Measurements from ENCODE around the gene RIN1. TPM values are rescaled to one million over a fixed set of nuclear protein-coding genes. Genes with fewer than 3 reads are reported as not detected.

RIN1 gene
- total RNA-seq, 1 donor from 2014 or later: 4.8 TPM

- no peak for DNase-seq (ENCODE audit: low spot score)
These were observed 41.3 kb downstream of the RIN1 start for GRCh38 chr11:66294626-66295620.

GRCh38 chr11:66293777-66294625, 42.2 kb downstream of the RIN1 start:
- no peak for DNase-seq (ENCODE audit: low spot score)

- no peak for DNase-seq (ENCODE audit: low spot score)
These were observed 42.9 kb downstream of the RIN1 start for GRCh38 chr11:66293352-66293751.

GRCh38 chr11:66292543-66293332, 43.5 kb downstream of the RIN1 start:
- DNase-seq (ENCODE audit: low spot score): no peak

- DNase-seq (ENCODE audit: low spot score): no peak
These were observed 44.3 kb downstream of the RIN1 start, which contains the start of gene TMEM151A for GRCh38 chr11:66291706-66292542. TMEM151A (plus strand) TSS chr11:66291894; CDS start chr11:66292014, 120 bp downstream.

- DNase-seq (ENCODE audit: low spot score): no peak
These were observed 44.9 kb downstream of the RIN1 start for GRCh38 chr11:66291303-66291705.

GRCh38 chr11:66290330-66290621, 46.0 kb downstream of the RIN1 start:
- DNase-seq (ENCODE audit: low spot score): no peak

GRCh38 chr11:66289548-66290329, 46.5 kb downstream of the RIN1 start:
- DNase-seq (ENCODE audit: low spot score): no peak

- peak; percentile 100 for DNase-seq (ENCODE audit: low spot score)
These were observed 47.3 kb downstream of the RIN1 start, which contains the start of gene YIF1A for GRCh38 chr11:66288671-66289547. YIF1A (minus strand) TSS chr11:66289143; CDS start chr11:66288985, 158 bp downstream.

- DNase-seq (ENCODE audit: low spot score): no peak
These were observed 48.2 kb downstream of the RIN1 start for GRCh38 chr11:66287889-66288670.

GRCh38 chr11:66287211-66287888, 48.9 kb downstream of the RIN1 start:
- DNase-seq (ENCODE audit: low spot score): no peak

- DNase-seq (ENCODE audit: low spot score): no peak
These were observed 49.5 kb downstream of the RIN1 start for GRCh38 chr11:66286699-66287098.

GRCh38 chr11:66285250-66285947, 50.8 kb downstream of the RIN1 start:
- no peak for DNase-seq (ENCODE audit: low spot score)

- DNase-seq (ENCODE audit: low spot score): no peak
These were observed 51.6 kb downstream of the RIN1 start for GRCh38 chr11:66284526-66285078.

- DNase-seq (ENCODE audit: low spot score): no peak
These were observed 52.7 kb downstream of the RIN1 start for GRCh38 chr11:66283461-66284105.
